Measurements from ENCODE around the gene RCC1. TPM values are rescaled to one million over a fixed set of nuclear protein-coding genes. Genes with fewer than 3 reads are reported as not detected.

The RCC1 gene
- total RNA-seq, 1 experiment from 2014 or later: 61.2 TPM

- intact Hi-C loops (cut with micrococcal nuclease; ENCODE audit: unreplicated experiment) (no loop called here), in situ Hi-C loops (cut with HindIII; ENCODE audit: low pct_unique_long_range_greater_than_20kb, low sequenced_read_pairs) (no loop called here)
- H3K36me3 ChIP-seq (ENCODE audit: control insufficient read depth, insufficient read depth, low read length): 0 out of 2 replicates have a peak, but pooled peaks cover 3% of the 10 kb centered on the region
- ATAC-seq (no peak), DNase-seq (ENCODE audit: low read depth, low spot score) (no peak)
- POLR2A ChIA-PET: no interaction called here
- BruUV-seq (replicated peaks): no TSS peak
- CTCF ChIA-PET: no interaction called here
- no peak overlapping the region for H3K4me3 ChIP-seq (ENCODE audit: low read depth in 2 of 2, low read length in 2 of 2)
- TF ChIP-seq CTCF (IDR thresholded peaks at IDR 0.05) (no peak), REST (IDR thresholded peaks at IDR 0.05; ENCODE audit: insufficient read depth in 1 of 2, low read depth in 2 of 2, low read length in 1 of 2) (no peak), SIN3A (IDR thresholded peaks at IDR 0.05; ENCODE audit: borderline replicate concordance, insufficient read depth, low read depth, low read length) (no peak), POLR2AphosphoS5 (IDR thresholded peaks at IDR 0.05; ENCODE audit: low read depth, low read length) (no peak), TCF7L2 (IDR thresholded peaks at IDR 0.05; ENCODE audit: low read depth, low read length) (no peak)
- H3K27ac ChIP-seq (ENCODE audit: low read length): no peak overlapping the region
- H3K4me1 ChIP-seq (ENCODE audit: control insufficient read depth, insufficient read depth, low read length): no peaks in the 10 kb centered on the region
- no peaks in the 10 kb centered on the region for H3K9me3 ChIP-seq (ENCODE audit: control insufficient read depth, insufficient read depth, low read depth, low read length)
- H3K27me3 ChIP-seq (ENCODE audit: control insufficient read depth, insufficient read depth, low read length): no peaks in the 10 kb centered on the region
Measured at GRCh38 chr1:28480308-28480707, 25.5 kb upstream of the RCC1 start.

GRCh38 chr1:28482138-28482537, 23.7 kb upstream of the RCC1 start:
- in situ Hi-C loops (cut with HindIII; ENCODE audit: low pct_unique_long_range_greater_than_20kb, low sequenced_read_pairs) (no loop called here), intact Hi-C loops (cut with micrococcal nuclease; ENCODE audit: unreplicated experiment) (no loop called here)
- Histone ChIP-seq H3K36me3 (ENCODE audit: control insufficient read depth, insufficient read depth, low read length) (0 out of 2 replicates have a peak, but pooled peaks cover 3% of the 10 kb centered on the region), H3K27ac (ENCODE audit: low read length) (no peak overlapping the region), H3K27me3 (ENCODE audit: control insufficient read depth, insufficient read depth, low read length) (no peaks in the 10 kb centered on the region), H3K4me3 (ENCODE audit: low read depth in 2 of 2, low read length in 2 of 2) (no peak overlapping the region), H3K9me3 (ENCODE audit: control insufficient read depth, insufficient read depth, low read depth, low read length) (no peaks in the 10 kb centered on the region), H3K4me1 (ENCODE audit: control insufficient read depth, insufficient read depth, low read length) (no peaks in the 10 kb centered on the region)
- no peak for DNase-seq (ENCODE audit: low read depth, low spot score)
- TF ChIP-seq SIN3A (IDR thresholded peaks at IDR 0.05; ENCODE audit: borderline replicate concordance, insufficient read depth, low read depth, low read length) (no peak), REST (IDR thresholded peaks at IDR 0.05; ENCODE audit: insufficient read depth in 1 of 2, low read depth in 2 of 2, low read length in 1 of 2) (no peak), TCF7L2 (IDR thresholded peaks at IDR 0.05; ENCODE audit: low read depth, low read length) (no peak), POLR2AphosphoS5 (IDR thresholded peaks at IDR 0.05; ENCODE audit: low read depth, low read length) (no peak), CTCF (IDR thresholded peaks at IDR 0.05) (no peak)
- ChIA-PET POLR2A (interaction anchor here (0.6 to 0.7 kb wide), 2 partner anchors 74 to 185 kb away, joined by 3 to 4 read pairs; no protein-coding TSS in a partner anchor), CTCF (no interaction called here)
- BruUV-seq (replicated peaks): no TSS peak
- no peak for ATAC-seq

Data from Panc1 (cell line).